NCI-H446 (cell line): Measurements from ENCODE around the gene ARFRP1.

ENCODE experiments used
- DNase-seq, 2 experiments: peaks; one replicate each; lab custom pipeline; 2025; lab: John Stamatoyannopoulos, UW

ARFRP1 gene

DNA sequence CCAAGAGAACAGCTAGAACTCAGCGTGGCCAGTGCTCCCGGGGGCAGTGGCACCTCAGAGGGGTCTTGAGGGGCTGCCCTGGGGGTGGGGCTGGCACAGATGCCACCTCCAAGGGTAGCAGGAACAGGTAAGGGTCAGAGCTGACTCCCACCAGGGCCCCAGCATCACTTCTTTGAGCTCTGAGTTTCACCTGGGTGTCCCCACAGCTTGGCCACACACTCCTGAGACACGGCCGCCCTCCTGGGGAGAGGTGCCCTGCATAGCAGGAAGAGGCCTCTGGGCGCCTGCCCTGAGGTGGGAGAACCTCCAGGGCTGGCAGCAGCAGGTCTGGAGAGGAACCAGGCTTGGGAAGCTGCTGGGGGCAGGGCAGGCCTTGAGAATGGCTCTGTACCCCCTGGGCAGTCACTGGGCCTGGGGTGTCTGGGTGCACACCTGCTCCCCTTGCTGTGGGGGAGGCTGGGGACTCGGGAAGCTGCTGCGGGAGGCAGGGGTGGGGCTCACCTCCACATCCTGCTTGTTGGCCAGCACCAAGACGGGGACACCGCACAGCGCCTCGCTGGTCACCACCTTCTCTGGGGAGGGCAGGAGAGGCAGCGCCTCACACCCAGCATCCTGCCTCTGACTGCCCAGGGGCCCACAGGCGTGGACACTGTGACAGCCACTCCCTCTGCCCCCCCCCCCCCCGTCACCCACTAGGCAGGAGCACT lies 6.3 kb downstream of the ARFRP1 start:
- DNase-seq = no peak

DNA sequence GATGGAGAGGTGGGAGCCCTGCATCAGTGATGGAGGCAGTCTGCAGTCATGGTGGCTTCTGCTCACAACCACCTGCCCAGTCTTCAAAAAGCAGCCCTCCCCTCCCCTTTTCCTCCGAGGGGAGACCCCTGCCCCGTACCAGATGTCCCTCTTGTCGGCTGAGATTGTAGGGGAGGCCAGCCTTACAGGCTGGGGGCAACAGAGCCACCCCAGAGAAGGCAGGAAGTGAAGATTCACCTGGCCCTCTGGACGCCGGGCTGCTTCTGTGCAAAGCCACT lies 6.8 kb downstream of the ARFRP1 start:
- no peak for DNase-seq

DNA sequence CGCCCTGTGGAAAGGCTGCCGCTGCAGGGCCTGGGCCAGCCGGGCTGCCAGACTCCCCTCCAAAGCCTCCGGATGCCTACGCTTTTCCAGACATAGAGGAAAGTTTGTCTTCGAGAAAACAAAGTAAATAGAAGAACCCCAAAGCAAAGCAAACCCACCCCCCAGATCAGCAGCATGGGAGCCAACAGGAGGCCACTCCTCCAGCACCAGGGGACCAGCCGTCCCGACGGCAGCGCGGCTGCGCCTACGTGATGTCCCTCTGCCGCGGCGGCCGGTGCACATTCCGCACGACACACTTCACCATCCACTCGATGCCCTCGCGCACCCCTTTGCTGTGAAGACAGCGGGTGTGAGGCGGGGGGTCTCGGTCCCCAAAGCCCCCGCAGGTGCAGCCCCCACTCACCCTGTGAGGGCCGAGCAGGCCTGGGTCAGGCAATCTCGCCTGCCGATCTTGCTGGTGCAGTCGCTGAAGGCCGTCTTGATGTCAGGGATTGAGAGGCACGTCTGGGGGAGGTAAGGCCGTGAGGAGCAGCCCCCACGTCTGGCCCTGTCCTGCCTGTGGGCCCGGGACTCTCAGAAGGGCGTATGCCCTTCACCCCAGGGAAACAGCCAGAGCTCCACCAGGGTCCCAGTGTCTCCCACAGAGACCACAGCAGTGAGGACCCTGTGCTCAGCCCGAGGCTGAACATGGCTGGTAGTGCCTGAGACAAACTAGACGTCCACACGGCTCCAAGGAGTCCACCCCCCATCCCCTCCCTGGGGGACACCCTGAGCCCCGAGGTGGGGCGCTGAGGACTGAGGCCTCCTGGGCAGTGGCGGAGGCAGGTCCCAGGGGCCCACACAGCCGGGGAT lies 7.4 kb downstream of the ARFRP1 start:
- no peak for DNase-seq

DNA sequence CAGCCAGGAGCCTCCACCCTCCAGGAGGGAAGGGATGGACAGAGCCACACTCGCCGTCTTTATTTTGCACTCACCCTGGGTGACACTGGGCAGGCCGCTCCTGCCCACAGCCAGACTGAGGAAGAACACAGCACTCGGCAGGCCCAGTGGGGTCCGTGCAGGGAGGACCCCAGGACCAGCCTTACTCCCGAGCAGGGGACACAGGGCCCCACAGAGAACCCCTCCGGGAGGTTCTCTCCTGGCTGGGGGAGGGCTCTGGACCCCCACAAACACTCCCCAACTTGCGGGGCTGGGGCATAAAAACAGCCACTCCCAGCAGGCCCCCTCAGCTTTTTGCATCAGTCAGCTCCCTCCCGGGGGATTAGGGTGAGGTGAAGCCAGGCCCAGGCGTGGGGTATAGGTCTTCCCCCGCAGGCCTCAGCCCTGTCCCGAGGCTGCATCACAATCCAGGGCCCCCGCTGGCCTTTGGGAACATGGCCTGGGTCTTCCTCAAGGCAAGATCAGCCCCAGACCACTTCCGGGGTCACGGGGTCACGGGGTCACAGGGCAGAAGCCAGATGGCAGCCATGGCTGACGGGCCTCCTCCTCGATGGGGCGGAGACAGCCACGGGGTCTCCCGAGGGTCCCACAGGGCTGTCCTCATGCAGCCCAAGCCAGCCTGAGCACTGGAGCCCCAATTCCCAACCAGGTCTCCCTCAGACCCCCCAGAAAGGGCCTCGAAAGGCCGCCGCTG lies 8.1 kb downstream of the ARFRP1 start:
- DNase-seq = no peak

DNA sequence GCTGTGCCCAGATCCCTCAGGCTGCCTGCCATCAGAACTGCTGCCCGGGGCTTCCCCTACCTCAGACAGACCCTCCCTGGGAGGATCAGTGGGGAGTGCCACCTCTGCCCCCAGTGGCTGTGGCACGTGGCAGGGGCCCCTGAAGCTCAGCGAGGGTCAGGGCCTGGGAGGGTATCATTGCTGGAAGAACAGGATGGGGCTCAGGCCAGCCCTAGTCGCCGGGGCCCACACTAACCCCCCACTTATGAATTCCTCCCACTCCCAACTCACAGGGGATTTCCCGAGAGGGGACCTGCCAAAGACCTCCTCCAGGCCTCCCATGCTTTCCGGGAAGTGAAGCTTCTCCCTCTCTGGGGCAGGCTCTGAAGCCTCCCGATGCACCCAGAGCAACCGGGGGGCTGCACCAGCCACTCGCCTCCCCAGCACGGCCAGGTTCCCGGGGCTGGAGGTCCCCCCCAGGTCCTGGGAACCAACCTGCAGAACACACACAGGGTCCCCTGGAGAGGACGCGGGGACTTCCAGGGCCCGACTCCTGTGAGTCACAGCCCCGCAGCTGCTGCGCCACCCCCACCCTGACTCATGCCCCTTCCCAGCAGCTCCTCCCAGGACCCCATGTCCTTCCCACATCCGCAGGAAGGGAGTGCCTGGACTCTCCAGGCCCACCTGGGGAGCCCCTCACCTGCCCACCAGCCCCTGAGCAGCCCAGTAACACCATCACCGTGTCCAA lies 8.9 kb downstream of the ARFRP1 start:
- no peak for DNase-seq

DNA sequence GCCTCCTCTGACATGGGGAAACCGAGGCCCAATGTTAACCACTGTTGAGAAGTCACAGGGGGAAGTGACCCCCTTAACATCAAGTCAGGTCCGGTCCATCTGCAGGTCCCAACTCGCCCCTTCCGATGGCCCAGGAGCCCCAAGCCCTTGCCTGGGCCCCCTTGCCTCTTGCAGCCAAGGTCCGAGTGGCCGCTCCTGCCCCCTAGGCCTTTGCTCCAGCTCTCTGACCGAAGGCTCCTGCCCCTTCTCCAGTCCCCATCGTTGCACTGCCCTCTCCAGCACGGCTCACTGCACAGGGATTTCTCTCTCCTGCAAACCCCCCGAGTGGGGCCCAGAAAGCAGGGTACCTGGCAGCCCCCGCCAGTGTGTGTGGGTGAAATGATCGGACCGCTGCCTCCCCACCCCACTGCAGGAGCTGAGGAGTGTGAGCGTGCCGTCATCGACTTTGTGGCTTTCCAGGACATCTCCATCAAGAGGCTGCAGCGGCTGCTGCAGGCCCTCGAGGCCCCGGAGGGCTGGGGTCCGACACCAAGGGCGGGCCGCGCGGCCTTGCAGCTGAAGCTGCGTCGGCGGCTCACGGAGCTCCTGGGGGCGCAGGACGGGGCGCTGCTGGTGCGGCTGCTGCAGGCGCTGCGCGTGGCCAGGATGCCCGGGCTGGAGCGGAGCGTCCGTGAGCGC lies 9.8 kb downstream of the ARFRP1 start:
- DNase-seq = no peak

DNA sequence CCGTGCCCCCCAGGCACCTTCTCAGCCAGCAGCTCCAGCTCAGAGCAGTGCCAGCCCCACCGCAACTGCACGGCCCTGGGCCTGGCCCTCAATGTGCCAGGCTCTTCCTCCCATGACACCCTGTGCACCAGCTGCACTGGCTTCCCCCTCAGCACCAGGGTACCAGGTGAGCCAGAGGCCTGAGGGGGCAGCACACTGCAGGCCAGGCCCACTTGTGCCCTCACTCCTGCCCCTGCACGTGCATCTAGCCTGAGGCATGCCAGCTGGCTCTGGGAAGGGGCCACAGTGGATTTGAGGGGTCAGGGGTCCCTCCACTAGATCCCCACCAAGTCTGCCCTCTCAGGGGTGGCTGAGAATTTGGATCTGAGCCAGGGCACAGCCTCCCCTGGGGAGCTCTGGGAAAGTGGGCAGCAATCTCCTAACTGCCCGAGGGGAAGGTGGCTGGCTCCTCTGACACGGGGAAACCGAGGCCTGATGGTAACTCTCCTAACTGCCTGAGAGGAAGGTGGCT lies 10.4 kb downstream of the ARFRP1 start:
- no peak for DNase-seq

DNA sequence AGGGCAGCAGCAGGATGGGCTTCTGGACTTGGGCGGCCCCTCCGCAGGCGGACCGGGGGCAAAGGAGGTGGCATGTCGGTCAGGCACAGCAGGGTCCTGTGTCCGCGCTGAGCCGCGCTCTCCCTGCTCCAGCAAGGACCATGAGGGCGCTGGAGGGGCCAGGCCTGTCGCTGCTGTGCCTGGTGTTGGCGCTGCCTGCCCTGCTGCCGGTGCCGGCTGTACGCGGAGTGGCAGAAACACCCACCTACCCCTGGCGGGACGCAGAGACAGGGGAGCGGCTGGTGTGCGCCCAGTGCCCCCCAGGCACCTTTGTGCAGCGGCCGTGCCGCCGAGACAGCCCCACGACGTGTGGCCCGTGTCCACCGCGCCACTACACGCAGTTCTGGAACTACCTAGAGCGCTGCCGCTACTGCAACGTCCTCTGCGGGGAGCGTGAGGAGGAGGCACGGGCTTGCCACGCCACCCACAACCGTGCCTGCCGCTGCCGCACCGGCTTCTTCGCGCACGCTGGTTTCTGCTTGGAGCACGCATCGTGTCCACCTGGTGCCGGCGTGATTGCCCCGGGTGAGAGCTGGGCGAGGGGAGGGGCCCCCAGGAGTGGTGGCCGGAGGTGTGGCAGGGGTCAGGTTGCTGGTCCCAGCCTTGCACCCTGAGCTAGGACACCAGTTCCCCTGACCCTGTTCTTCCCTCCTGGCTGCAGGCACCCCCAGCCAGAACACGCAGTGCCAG lies 11.0 kb downstream of the ARFRP1 start, which contains the start of gene TNFRSF6B:
Gene TNFRSF6B (plus strand): TSS at position 25 of the 729 bp plus-strand sequence. CDS start 116 bp downstream, at position 141.
- DNase-seq = no peak

DNA sequence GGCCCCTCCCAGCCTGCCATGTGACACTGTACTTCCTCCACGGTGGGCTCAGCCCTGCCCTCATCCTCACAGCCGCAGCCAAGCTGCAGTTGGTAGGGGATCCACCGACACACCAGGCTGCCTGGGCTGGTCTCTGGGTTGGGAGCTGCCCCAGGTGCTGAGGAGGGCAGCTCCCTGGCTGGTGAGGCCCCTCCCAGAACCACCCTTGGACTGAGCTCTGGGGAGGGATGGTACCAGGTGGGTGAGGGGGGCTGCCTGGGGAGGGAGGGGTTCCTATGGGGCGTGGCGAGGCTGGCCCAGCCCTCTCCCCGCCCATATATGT lies 11.5 kb downstream of the ARFRP1 start:
- no peak for DNase-seq

DNA sequence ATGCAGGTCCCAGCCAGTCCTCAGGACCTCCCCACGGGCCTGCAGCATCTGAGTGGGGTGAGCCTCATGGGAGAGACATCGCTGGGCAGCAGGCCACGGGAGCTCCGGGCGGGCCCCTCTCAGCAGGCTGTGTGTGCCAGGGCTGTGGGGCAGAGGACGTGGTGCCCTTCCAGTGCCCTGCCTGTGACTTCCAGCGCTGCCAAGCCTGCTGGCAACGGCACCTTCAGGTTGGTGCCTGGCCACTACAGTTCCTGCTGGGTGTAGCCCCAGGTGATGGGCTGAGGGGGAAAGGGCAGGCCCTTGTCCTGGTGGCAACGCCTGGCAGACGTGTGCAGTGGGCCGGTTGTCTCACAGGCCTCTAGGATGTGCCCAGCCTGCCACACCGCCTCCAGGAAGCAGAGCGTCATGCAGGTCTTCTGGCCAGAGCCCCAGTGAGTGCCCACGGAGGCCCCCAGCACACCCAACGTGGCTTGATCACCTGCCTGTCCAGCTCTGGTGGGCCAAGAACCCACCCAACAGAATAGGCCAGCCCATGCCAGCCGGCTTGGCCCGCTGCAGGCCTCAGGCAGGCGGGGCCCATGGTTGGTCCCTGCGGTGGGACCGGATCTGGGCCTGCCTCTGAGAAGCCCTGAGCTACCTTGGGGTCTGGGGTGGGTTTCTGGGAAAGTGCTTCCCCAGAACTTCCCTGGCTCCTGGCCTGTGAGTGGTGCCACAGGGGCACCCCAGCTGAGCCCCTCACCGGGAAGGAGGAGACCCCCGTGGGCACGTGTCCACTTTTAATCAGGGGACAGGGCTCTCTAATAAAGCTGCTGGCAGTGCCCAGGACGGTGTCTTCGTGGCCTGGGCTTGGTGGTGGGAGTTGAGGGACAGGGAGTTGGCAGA lies 12.1 kb downstream of the ARFRP1 start:
- no peak for DNase-seq

DNA sequence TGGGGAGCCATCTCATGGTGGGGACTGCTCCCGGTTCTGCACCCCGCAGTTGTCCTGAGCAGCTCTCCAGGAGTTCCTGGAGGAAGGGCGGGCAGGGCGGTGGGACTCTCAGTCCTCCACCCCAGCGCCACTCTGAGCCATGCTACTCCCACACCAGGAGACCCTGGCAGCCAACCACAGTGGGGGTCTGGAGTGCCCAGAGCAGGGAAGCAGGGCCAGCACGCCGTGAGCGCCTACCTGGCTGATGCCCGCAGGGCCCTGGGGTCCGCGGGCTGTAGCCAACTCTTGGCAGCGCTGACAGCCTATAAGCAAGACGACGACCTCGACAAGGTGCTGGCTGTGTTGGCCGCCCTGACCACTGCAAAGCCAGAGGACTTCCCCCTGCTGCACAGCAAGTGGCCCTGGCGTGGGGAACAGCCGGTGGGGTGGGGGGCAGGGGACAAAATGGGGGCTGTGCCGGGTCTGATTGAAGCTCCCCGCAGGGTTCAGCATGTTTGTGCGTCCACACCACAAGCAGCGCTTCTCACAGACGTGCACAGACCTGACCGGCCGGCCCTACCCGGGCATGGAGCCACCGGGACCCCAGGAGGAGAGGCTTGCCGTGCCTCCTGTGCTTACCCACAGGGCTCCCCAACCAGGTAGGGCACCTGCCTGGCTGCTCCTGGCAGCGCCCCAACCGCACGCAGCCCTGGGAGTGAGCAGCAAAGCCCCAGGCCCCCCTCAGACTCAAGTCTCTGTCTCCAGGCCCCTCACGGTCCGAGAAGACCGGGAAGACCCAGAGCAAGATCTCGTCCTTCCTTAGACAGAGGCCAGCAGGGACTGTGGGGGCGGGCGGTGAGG lies 13.0 kb downstream of the ARFRP1 start:
- DNase-seq = no peak

DNA sequence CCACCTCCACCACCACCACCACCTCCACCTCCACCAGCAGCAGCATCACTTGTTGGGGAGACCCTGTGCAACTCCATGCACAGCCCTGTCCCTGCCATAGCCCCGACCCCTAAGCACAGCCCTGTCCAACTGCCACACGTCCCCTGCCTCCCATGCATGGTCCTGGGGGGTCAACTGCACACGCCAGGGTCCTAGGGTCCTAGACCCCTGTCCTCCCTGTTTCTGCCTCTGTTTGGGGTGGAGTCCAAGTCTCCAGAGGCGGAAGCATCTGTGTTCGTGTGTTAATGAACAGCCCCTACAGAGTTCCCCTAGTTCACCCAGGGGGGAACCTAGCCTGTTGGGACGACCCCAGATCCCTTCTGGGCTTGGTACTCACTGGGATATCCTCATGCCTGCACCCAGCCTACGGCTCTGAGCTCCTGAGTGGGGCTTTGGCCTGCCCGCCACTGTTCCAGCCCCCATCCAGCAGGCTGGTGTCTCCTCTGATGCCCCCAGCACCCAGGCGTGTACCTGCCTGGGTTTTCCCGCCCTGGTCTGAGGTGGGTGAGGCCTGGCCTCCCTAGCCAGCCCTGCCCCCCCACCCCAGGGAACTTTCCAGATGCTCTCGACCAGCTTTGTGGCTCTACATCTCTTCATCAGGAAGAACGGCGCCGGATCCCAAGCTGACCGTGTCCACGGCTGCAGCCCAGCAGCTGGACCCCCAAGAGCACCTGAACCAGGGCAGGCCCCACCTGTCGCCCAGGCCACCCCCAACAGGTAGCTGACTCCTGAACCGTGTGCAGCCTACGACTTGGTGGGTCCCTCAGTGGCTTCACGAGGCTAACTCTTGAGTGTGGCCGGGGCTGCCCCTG lies 13.8 kb downstream of the ARFRP1 start:
- DNase-seq = no peak

DNA sequence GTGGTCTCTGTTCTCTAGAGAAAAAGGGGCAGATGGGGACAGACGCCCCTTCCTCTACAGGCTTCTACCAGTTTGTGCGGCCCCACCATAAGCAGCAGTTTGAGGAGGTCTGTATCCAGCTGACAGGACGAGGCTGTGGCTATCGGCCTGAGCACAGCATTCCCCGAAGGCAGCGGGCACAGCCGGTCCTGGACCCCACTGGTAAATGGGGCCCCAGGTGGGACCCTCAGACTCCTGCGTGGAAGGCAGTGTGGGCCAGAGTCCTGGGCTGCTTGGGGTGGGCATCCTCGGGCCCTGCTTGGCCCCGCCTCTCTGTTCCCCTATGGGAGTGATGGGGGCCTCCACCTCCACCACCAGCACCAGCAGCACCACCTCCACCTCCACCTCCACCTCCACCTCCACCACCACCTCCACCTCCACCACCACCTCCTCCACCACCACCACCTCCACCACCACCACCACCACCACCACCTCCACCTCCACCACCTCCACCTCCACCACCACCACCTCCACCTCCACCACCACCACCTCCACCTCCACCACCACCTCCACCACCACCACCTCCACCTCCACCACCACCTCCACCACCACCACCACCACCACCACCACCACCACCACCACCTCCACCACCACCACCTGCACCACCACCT lies 14.6 kb downstream of the ARFRP1 start:
- no peak for DNase-seq

DNA sequence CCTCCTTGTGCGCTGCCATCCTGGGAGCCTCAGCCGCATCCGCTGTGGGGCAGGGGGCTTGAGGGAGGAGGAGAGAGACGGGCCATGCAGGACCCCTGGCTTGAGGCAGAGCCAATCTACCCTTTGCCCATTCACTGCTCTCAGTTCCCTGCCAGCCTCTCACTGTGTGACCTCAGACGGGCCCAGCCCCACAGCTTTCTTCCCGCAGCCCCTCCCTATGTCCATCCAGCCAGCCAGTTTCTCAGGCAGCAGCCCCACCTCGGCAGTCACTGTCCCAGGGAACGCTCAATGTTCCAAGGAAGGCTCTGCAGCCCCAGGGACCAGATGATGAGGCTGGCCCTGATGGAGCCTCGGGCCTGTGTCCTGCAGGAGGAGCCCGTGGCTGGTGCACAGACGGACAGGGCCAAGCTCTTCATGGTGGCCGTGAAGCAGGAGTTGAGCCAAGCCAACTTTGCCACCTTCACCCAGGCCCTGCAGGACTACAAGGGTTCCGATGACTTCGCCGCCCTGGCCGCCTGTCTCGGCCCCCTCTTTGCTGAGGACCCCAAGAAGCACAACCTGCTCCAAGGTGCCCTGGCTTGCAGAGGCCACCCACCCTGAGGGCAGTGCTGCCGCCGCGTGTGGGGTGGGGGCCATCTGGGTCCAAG lies 15.2 kb downstream of the ARFRP1 start:
- DNase-seq = no peak

DNA sequence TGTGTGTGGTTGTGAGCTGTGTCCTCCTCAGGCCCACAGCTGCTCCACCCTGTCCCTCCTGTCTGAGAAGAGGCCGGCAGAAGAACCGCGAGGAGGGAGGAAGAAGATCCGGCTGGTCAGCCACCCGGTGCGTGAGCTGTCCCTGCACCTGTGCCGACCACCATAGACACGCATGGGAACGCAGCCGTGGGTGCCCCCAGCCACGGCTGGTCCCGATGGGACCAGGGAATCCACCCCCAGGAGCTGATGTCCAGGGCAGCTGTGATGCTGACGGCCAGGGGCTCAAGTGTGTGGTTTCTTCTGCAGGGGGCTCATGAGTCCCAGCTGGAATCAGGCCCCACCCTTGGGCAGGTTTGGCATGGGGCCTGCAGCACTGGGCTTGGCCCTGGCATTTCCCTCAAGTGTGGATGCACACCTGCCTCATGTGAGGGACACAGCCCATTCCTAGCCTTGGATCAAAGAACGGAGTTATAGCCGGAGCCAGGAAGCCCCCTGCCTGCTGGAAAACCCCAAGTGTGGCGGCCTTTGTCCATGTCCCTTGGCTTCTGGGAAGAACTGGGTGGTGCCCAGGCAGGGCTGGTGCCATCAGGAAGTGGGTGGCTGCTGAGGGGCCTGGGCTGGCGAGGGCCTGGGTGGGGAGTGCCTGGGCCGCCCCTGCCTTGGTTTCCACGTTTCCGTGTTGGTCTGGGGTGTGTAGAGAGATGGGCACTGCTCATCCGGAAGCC lies 15.9 kb downstream of the ARFRP1 start:
- no peak for DNase-seq
